Measurements from ENCODE around the gene MRGPRE.

DNA sequence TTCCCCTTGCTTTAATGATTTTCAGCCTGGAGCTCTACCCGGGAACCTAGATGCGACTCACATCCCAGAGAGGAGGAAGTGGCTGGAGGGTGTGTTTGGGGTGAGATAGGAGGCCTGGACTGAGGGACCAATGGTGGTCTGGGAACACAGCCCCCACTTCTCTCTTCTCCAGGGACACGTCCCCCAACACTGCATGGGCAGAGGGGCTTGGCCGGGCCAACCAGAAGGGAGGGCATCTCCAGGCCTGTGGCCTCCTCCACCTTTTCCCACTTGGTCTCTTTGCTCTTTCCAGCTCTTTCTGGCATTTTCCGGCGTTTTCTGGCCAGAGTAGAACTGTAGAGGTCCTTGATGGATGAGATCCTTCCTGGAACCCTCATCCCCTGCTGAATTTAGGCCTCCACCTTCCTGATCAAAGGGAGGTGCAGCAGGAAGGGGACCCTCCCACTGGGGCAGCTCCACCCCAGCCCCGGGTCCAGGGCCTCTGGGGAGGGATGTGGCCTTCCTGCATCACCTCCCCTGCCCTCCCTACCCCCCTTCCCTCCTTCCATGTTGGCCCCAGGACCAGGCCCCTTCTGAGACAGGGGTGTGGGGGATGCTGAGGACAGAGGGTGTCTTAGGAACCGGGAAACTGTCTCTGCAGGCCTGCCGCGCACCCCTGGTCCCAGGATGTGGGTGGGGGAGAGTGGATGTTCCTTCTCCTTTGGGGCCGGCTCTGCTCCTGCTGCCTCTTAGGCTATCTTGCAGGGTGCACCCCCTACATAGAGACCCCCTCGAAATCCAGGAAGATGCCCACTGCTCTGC lies 38.0 kb downstream of the MRGPRE start:
- TF ChIP-seq POLR2A (IDR thresholded peaks at IDR 0.05; ENCODE audit: low read depth, low read length) (no peak), TAF1 (IDR thresholded peaks at IDR 0.05; ENCODE audit: low read depth, low read length) (no peak)
